K562 (cell line): Measurements from ENCODE around the gene CRYZL1. TPM values are rescaled to one million over a fixed set of nuclear protein-coding genes. Genes with fewer than 3 reads are reported as not detected.

Experiments used
- ATAC-seq: fragments of 200-7000 bp; cut with Tn5 transposase; 3 replicates; pipeline ENCODE4 v1.9.1; 2020; ENCODE audit warnings: moderate library complexity
- BruUV-seq: library from RNA; stranded (reverse); fragments of 400-500 nt; replicated peaks from 2 replicates; lab custom pipeline; 2021; lab: Mats Ljungman, UMichigan
- CTCF ChIA-PET: fragments of 300-600 bp; formaldehyde crosslinking; extraction: SDS; loops from one replicate; lab custom pipeline; 2021; ENCODE audit warnings: low intra/inter-chr PET ratio; lab: Yijun Ruan, JAX
- POLR2A ChIA-PET: fragments of 300-600, 350-650 bp; sonication (Branson Sonifier 250); formaldehyde crosslinking; extraction: SDS; loops from one replicate; lab custom pipeline; 2021; ENCODE audit warnings: antibody characterized with exemption, inconsistent platforms; lab: Yijun Ruan, JAX
- DNase-seq, 4 experiments: peaks; one replicate each; pipeline versions ENCODE4 v3.0.0 to v3.0.0-alpha.2; 2011 to 2018; ENCODE audit warnings: low spot score in 3 of 4, mixed read lengths in 3 of 4; ENCODE audit errors: extremely low read depth in 1 of 4
- FAIRE-seq: peaks from 2 replicates; lab custom pipeline; 2011; peaks lifted over from hg19 to GRCh38; lab: Jason Lieb, UNC
- H2AFZ ChIP-seq: 2 replicates; pipeline ENCODE4 v1.6.0; 2011; ENCODE audit warnings: low read depth, low read length, control low read depth, inconsistent platforms
- H3K27ac ChIP-seq: fragments of 200-600 bp; 3 replicates; pipeline ENCODE4 v1.8.0; 2011; ENCODE audit warnings: low read depth, mild to moderate bottlenecking, control low read depth, inconsistent platforms, low read length, moderate library complexity, mixed read lengths; ENCODE audit errors: extremely low read depth
- H3K27me3 ChIP-seq, 2 experiments: fragments of 300-600 bp in 1 of 2; 2 replicates in 1 of 2; 3 replicates in 1 of 2; pipeline versions ENCODE4 v1.6.0 to v1.8.0; 2011; ENCODE audit warnings: inconsistent platforms in 2 of 2, low read length in 2 of 2, mild to moderate bottlenecking in 1 of 2, mixed read lengths in 1 of 2, moderate library complexity in 1 of 2; ENCODE audit not compliant: control insufficient read depth in 2 of 2, insufficient read depth in 2 of 2
- H3K36me3 ChIP-seq: fragments of 300-600 bp; 3 replicates; pipeline ENCODE4 v1.8.0; 2011; ENCODE audit warnings: mild to moderate bottlenecking, low read length, inconsistent platforms; ENCODE audit not compliant: control insufficient read depth, insufficient read depth
- H3K4me1 ChIP-seq, 2 experiments: fragments of 200-600 bp in 1 of 2; replicated peaks in 1 of 2; 2 replicates in 1 of 2; 3 replicates in 1 of 2; pipeline versions ENCODE4 v1.5.1 to v1.8.0; 2011; ENCODE audit warnings: inconsistent platforms in 2 of 2, low read length in 2 of 2, mild to moderate bottlenecking in 1 of 2, mixed read lengths in 1 of 2, moderate library complexity in 1 of 2; ENCODE audit not compliant: control insufficient read depth in 2 of 2, insufficient read depth in 2 of 2
- H3K4me2 ChIP-seq: 2 replicates; pipeline ENCODE4 v1.6.1; 2011; ENCODE audit warnings: low read length, control low read depth, inconsistent platforms, mixed read lengths; ENCODE audit not compliant: insufficient read depth
- H3K4me3 ChIP-seq: fragments of 200-600 bp; sonication (generic), shearing (Covaris generic); 2 replicates; pipeline ENCODE4 v1.5.1; 2016; ENCODE audit warnings: control low read depth, inconsistent platforms
- H3K79me2 ChIP-seq: fragments of 200-600 bp; 3 replicates; pipeline ENCODE4 v1.8.0; 2011; ENCODE audit warnings: low read length, inconsistent platforms; ENCODE audit not compliant: control insufficient read depth, insufficient read depth
- H3K9ac ChIP-seq, 2 experiments: 2 replicates each; pipeline versions ENCODE4 v1.6.0 to v1.6.1; 2011; ENCODE audit warnings: low read depth in 2 of 2, low read length in 2 of 2, control low read depth in 1 of 2, inconsistent platforms in 1 of 2, mild to moderate bottlenecking in 1 of 2, mixed read lengths in 1 of 2; ENCODE audit not compliant: insufficient read depth in 1 of 2
- H3K9me1 ChIP-seq: one replicate; pipeline ENCODE4 v1.6.0; 2011; ENCODE audit warnings: inconsistent platforms, mild to moderate bottlenecking, low read length, moderate library complexity; ENCODE audit not compliant: control insufficient read depth, insufficient read depth
- H3K9me3 ChIP-seq: replicated peaks from 2 replicates; pipeline ENCODE4 v1.5.1; 2011; ENCODE audit warnings: low read depth, low read length, inconsistent platforms; ENCODE audit not compliant: control insufficient read depth, insufficient read depth
- H4K20me1 ChIP-seq: replicated peaks from 2 replicates; pipeline ENCODE4 v1.6.1; 2011; ENCODE audit warnings: low read length, inconsistent platforms, mixed read lengths; ENCODE audit not compliant: control insufficient read depth, insufficient read depth
- NELFE ChIP-seq: IDR thresholded peaks from 2 replicates; pipeline ENCODE4 v1.6.1; 2011; ENCODE audit warnings: mild to moderate bottlenecking; ENCODE audit not compliant: insufficient read depth, insufficient read length
- PPARD ChIP-seq: fragments of 250-450 bp; sonication (Bioruptor Pico); IDR thresholded peaks from 2 replicates; pipeline ENCODE4 v1.8.0; 2022; ENCODE audit warnings: inconsistent platforms, mild to moderate bottlenecking, moderate library complexity
- RFX5 ChIP-seq: IDR thresholded peaks from 2 replicates; pipeline ENCODE4 v1.6.1; 2011; ENCODE audit warnings: low read depth, mild to moderate bottlenecking, improper control_type of control experiment, low read length
- ZBTB40 ChIP-seq, 2 experiments: fragments of 450-650 bp in 1 of 2; sonication (generic) in 1 of 2; formaldehyde crosslinking in 1 of 2; IDR thresholded peaks; 2 replicates each; pipeline versions ENCODE4 v1.7.1 to v1.9.0; 2016 to 2022; ENCODE audit warnings: inconsistent platforms in 1 of 2, mild to moderate bottlenecking in 1 of 2, missing genetic modification reagents in 1 of 2
- in situ Hi-C: fragments of 300-500 bp; cut with MboI; formaldehyde crosslinking; loops from 4 replicates; pipeline ENCODE4 v1.15.0; 2018; ENCODE audit warnings: inconsistent platforms, mixed read lengths
- intact Hi-C: fragments of 100-400 bp; cut with micrococcal nuclease; formaldehyde crosslinking; loops from 2 replicates; pipeline ENCODE4 v1.14.2; 2022
- polyA plus RNA-seq, 8 experiments: library from polyadenylated mRNA; depleted of rRNA in 4 of 8; stranded (reverse) in 5 of 8; unstranded in 3 of 8; fragments of >200 nt; fragmentation: Nextera tagmentation in 2 of 8; fragmentation: Illumina TruSeq in 1 of 8; extraction: Ambion mirVana in 2 of 8; extraction: Trizol in 1 of 8; gene quantifications; 2 replicates each; pipeline versions ENCODE4 v1.2.1 to v1.2.3, GENCODE V29; 2011 to 2014; ENCODE audit warnings: inconsistent platforms in 1 of 8, missing spikeins in 1 of 8
- total RNA-seq, 7 experiments: library from RNA; depleted of rRNA in 6 of 7; stranded (reverse); fragments of >200 nt in 6 of 7; fragmentation: Illumina TruSeq in 2 of 7; extraction: Trizol in 2 of 7; gene quantifications; 2 replicates each; pipeline versions ENCODE4 v1.2.1 to v1.2.3, GENCODE V29; 2011 to 2021; ENCODE audit warnings: low replicate concordance in 1 of 7

The CRYZL1 gene
- total and polyA plus RNA-seq, 9 of the 15 experiments (the other 6 are each of a cell fraction or from before 2014, with no cell fraction given), result 19.9 to 98.2 (median 39.2) TPM

- ChIA-PET CTCF (no interaction called here), POLR2A (interaction anchor here (0.9 kb wide), 1 partner anchor 42 kb away, joined by 3 read pairs; no protein-coding TSS in a partner anchor)
- H3K79me2 ChIP-seq, result no peaks in the 10 kb centered on the region
- H3K9me3 ChIP-seq, result no peaks in the 10 kb centered on the region
- DNase-seq (no peak), FAIRE-seq (no peak), ATAC-seq (peak; percentile 38; the same call in 1 of the 3 replicates)
- no TSS peak for BruUV-seq
- no peaks in the 10 kb centered on the region for H3K27me3 ChIP-seq
- H3K4me3 ChIP-seq, result no peak overlapping the region
- in situ Hi-C loops (no loop called here), intact Hi-C loops (no loop called here)
- TF ChIP-seq NELFE, result no peak
- TF ChIP-seq ZBTB40 (IDR thresholded peaks at IDR 0.05), result no peak
- TF ChIP-seq ZBTB40 (CRISPR knock-in tag; IDR thresholded peaks at IDR 0.05), result no peak
- TF ChIP-seq PPARD (CRISPR knock-in tag), result no peak
- no peak for TF ChIP-seq RFX5
- peaks cover 27% of the 10 kb centered on the region; the same call in 1 of the 3 replicates for H3K36me3 ChIP-seq
- no peak overlapping the region for H3K27ac ChIP-seq
- no peaks in the 10 kb centered on the region for H4K20me1 ChIP-seq
- H3K9ac ChIP-seq, result no peak overlapping the region
- no peak overlapping the region for H3K4me2 ChIP-seq
- no peaks in the 10 kb centered on the region for H3K9me1 ChIP-seq
- H3K4me1 ChIP-seq, result peaks cover 0 to 4% of the 10 kb centered on the region in 2 experiments; a peak in 1 of 5 replicates
- no peak overlapping the region for H2AFZ ChIP-seq
Measured at GRCh38 chr21:33622253-33622652, 19.3 kb downstream of the CRYZL1 start.
